Measurements from ENCODE around the gene RBM19. TPM values are rescaled to one million over a fixed set of nuclear protein-coding genes. Genes with fewer than 3 reads are reported as not detected.

Gene RBM19
- total and polyA plus RNA-seq, 2 of the 4 experiments (the other 2 are of a cell fraction): 18.7 to 19.2 TPM

GRCh38 chr12:113973109-113973904 lies 7.2 kb upstream of the RBM19 start:
- POLR2A ChIA-PET (ENCODE audit: unreplicated experiment): interaction anchor here (0.8 kb wide), 1 partner anchor 540 kb away, joined by 3 read pairs; no protein-coding TSS in a partner anchor

More at GRCh38 chr12:113973109-113973904, 7.2 kb upstream of the RBM19 start:
- H3K4me3 ChIP-seq (ENCODE audit: insufficient read depth, low read depth, low read length): no peak overlapping the region
- H3K4ac ChIP-seq (ENCODE audit: low read depth, low read length): no peak overlapping the region
- no peaks in the 10 kb centered on the region; the same call in 1 of the 2 replicates for H3K9me1 ChIP-seq (ENCODE audit: insufficient read depth, low read length)
- no peak overlapping the region for H2BK15ac ChIP-seq (ENCODE audit: low read depth, low read length)
- H4K91ac ChIP-seq (ENCODE audit: insufficient read depth, low read depth, low read length): no peak overlapping the region
- H2AK9ac ChIP-seq (replicated peaks; ENCODE audit: low read depth, low read length, poor library complexity): no peak overlapping the region
- ATAC-seq (ENCODE audit: low read depth) (no peak), DNase-seq (no peak)
- no TSS peak for BruUV-seq (replicated peaks)
- no peak overlapping the region for H3K18ac ChIP-seq (ENCODE audit: low read depth, low read length)
- H2BK5ac ChIP-seq (ENCODE audit: low read depth, low read length, poor library complexity, severe bottlenecking): no peak overlapping the region
- H2AFZ ChIP-seq (replicated peaks; ENCODE audit: low read length, poor library complexity): no peak overlapping the region
- H3K4me2 ChIP-seq (ENCODE audit: low read depth, low read length): no peak overlapping the region
- no peak overlapping the region for H3K23ac ChIP-seq (ENCODE audit: low read depth, low read length)
- H2AK5ac ChIP-seq (ENCODE audit: low read depth, low read length): no peak overlapping the region
- no peak overlapping the region for H4K5ac ChIP-seq (ENCODE audit: low read depth, low read length)
- no peaks in the 10 kb centered on the region for H3K9me3 ChIP-seq (ENCODE audit: control insufficient read depth, insufficient read depth, low read length)
- no peaks in the 10 kb centered on the region for H3K36me3 ChIP-seq (ENCODE audit: control insufficient read depth, insufficient read depth, low read length)
- H3K79me1 ChIP-seq (ENCODE audit: low read depth in 1 of 2, low read length in 2 of 2): no peaks in the 10 kb centered on the region
- dilution Hi-C loops (cut with HindIII; ENCODE audit: low sequenced_read_pairs, unreplicated experiment): no loop called here
- H3K9ac ChIP-seq (ENCODE audit: low read depth, low read length): no peak overlapping the region
- TF ChIP-seq RCOR1 (IDR thresholded peaks at IDR 0.05; ENCODE audit: insufficient replicate concordance, low read length): no peak
- TF ChIP-seq POLR2A (IDR thresholded peaks at IDR 0.05; ENCODE audit: low read depth, low read length): no peak
- no peak for TF ChIP-seq USF2 (IDR thresholded peaks at IDR 0.05; ENCODE audit: low read depth, low read length)
- TF ChIP-seq BHLHE40 (IDR thresholded peaks at IDR 0.05; ENCODE audit: low read depth, low read length): no peak
- no peak for TF ChIP-seq MAFK (IDR thresholded peaks at IDR 0.05; ENCODE audit: low read depth, low read length)
- TF ChIP-seq CHD1 (IDR thresholded peaks at IDR 0.05; ENCODE audit: low read depth, low read length): no peak
- TF ChIP-seq NFE2L2 (IDR thresholded peaks at IDR 0.05; ENCODE audit: low read depth, low read length): no peak
- TF ChIP-seq, protein P1, sequence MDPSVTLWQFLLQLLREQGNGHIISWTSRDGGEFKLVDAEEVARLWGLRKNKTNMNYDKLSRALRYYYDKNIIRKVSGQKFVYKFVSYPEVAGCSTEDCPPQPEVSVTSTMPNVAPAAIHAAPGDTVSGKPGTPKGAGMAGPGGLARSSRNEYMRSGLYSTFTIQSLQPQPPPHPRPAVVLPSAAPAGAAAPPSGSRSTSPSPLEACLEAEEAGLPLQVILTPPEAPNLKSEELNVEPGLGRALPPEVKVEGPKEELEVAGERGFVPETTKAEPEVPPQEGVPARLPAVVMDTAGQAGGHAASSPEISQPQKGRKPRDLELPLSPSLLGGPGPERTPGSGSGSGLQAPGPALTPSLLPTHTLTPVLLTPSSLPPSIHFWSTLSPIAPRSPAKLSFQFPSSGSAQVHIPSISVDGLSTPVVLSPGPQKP (IDR thresholded peaks at IDR 0.05; ENCODE audit: borderline replicate concordance, low read depth, low read length): no peak
- no peak for TF ChIP-seq SMC3 (IDR thresholded peaks at IDR 0.05; ENCODE audit: low read depth, low read length)
- TF ChIP-seq CEBPB (IDR thresholded peaks at IDR 0.05; ENCODE audit: low read depth, low read length): no peak
- TF ChIP-seq MXI1 (IDR thresholded peaks at IDR 0.05; ENCODE audit: borderline replicate concordance, low read depth, low read length): no peak
- no peak for TF ChIP-seq FOS (IDR thresholded peaks at IDR 0.05; ENCODE audit: low read depth, low read length)
- no peak for TF ChIP-seq MAZ (IDR thresholded peaks at IDR 0.05; ENCODE audit: borderline replicate concordance, low read depth, low read length)
- TF ChIP-seq CTCF (conservative IDR thresholded peaks at IDR 0.05; ENCODE audit: low read depth, low read length): no peak
- TF ChIP-seq RFX5 (IDR thresholded peaks at IDR 0.05; ENCODE audit: low read depth, low read length): no peak
- TF ChIP-seq RAD21 (IDR thresholded peaks at IDR 0.05; ENCODE audit: low read length): no peak
- CTCF ChIA-PET: no interaction called here
- no CpG with 5 or more reads among the region's 10 CpGs for WGBS, 2 experiments (ENCODE audit: extremely low coverage in 2 of 2, insufficient read length in 1 of 2)
- H3K56ac ChIP-seq (ENCODE audit: extremely low read depth, insufficient read depth, low read length): no peak overlapping the region
- no peak overlapping the region for H2BK120ac ChIP-seq (ENCODE audit: low read depth, low read length)
- H2BK20ac ChIP-seq (ENCODE audit: low read depth, low read length): no peak overlapping the region
- in situ Hi-C loops (cut with MboI; ENCODE audit: low sequenced_read_pairs): no loop called here
- intact Hi-C loops (cut with micrococcal nuclease): no loop called here
- no peaks in the 10 kb centered on the region for H4K20me1 ChIP-seq (ENCODE audit: insufficient read depth, low read length)
- H3K27me3 ChIP-seq (ENCODE audit: control insufficient read depth, insufficient read depth, low read length): peaks cover 27% of the 10 kb centered on the region
- H3K4me1 ChIP-seq (ENCODE audit: control insufficient read depth, insufficient read depth, low read length): no peaks in the 10 kb centered on the region
- no peak overlapping the region for H4K8ac ChIP-seq (ENCODE audit: low read depth in 2 of 2, low read length in 2 of 2)
- no peak overlapping the region for H3K27ac ChIP-seq (ENCODE audit: insufficient read depth, low read length)
- no peak overlapping the region for H3K14ac ChIP-seq (replicated peaks; ENCODE audit: low read depth, low read length)
